Stimulated activated naive B cell treated with anti-CD40 and anti-IgM and Interleukin-4, amounts not matched to agents 10 μg/mL and 1 μg/mL and 100 μg/mL, for 72 hours (primary cell): ENCODE results near the gene KANSL1.

Source experiments
- ATAC-seq, 2 donors: fragments of 150-1000 bp; cut with Tn5 transposase; replicated peaks; 2 replicates each; pipeline ENCODE4 v1.10.0; 2021; ENCODE audit warnings: moderate library complexity in 1 of 2
- DNase-seq: peaks from one replicate; pipeline ENCODE4 v3.0.0; 2021
- H3K27ac Mint-ChIP-seq: one replicate; pipeline ENCODE4 v1.8.0; 2022; ENCODE audit warnings: mild to moderate bottlenecking, mixed read lengths
- H3K27me3 Mint-ChIP-seq, 2 donors: one replicate each; pipeline ENCODE4 v1.8.0; 2022; ENCODE audit warnings: mixed read lengths in 2 of 2
- H3K36me3 Mint-ChIP-seq, 2 donors: one replicate each; pipeline ENCODE4 v1.8.0; 2022; ENCODE audit warnings: mixed read lengths in 2 of 2, mild to moderate bottlenecking in 1 of 2
- H3K4me1 Mint-ChIP-seq, 2 donors: one replicate each; pipeline ENCODE4 v1.8.0; 2022; ENCODE audit warnings: mixed read lengths in 2 of 2, mild to moderate bottlenecking in 1 of 2
- H3K4me3 Mint-ChIP-seq, 2 donors: one replicate each; pipeline ENCODE4 v1.8.0; 2022; ENCODE audit warnings: mild to moderate bottlenecking in 2 of 2, mixed read lengths in 2 of 2, moderate library complexity in 1 of 2
- H3K9me3 Mint-ChIP-seq, 2 donors: one replicate each; pipeline ENCODE4 v1.8.0; 2022; ENCODE audit warnings: mixed read lengths in 2 of 2, mild to moderate bottlenecking in 1 of 2

KANSL1 gene

DNA sequence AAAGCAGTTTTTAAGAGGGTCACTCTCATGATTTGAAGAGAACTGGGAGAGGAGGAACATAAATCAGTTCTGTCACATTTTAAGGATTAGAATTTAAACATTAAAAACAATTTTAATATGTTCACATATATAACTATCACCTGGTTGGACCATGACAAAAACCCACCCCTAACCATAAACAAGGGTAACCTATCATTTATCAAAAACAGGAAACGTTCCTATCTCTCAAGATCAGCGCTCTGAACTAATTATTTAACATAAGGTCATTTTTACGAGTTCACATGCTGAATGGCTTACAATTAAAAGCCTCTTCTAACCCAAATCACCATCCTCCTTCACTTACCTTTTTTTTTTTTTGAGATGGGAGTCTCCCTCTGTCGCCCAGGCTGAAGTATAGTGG lies 45.0 kb downstream of the KANSL1 start:
- H3K27me3 Mint-ChIP-seq = no peaks in the 10 kb centered on the region
- H3K36me3 Mint-ChIP-seq = peaks cover 10 to 33% of the 10 kb centered on the region in 2 donors
- H3K4me1 Mint-ChIP-seq = peaks cover 55 to 91% of the 10 kb centered on the region in 2 donors
- DNase-seq (no peak), ATAC-seq (no peak)
- H3K4me3 Mint-ChIP-seq = peak overlapping the region in 1 of 2 donors; percentile 6
- H3K27ac Mint-ChIP-seq = peak overlapping the region; percentile 59
- peaks cover 0 to 4% of the 10 kb centered on the region in 2 donors for H3K9me3 Mint-ChIP-seq

DNA sequence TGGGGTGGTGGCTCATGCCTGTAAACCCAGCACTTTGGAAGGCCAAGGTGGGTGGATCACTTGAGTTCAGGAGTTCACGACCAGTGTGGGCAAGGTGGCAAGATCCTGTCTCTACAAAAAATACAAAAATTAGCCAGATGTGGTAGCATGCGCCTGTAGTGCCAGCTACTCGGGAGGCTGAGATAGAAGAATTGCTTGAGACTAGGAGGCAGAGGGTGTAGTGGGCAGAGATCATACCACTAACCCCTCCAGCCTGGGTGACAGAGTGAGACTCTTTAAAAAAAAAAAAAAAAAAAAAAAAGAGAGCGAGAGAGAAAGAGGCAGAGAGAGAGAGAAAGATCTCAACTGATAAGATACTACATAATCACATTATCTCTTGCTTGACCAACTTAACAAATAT lies 45.9 kb downstream of the KANSL1 start:
- H3K27me3 Mint-ChIP-seq = no peaks in the 10 kb centered on the region
- H3K27ac Mint-ChIP-seq = peak overlapping the region; percentile 10
- peaks cover 53 to 90% of the 10 kb centered on the region in 2 donors for H3K4me1 Mint-ChIP-seq
- peaks cover 0 to 4% of the 10 kb centered on the region in 2 donors for H3K9me3 Mint-ChIP-seq
- peaks cover 10 to 33% of the 10 kb centered on the region in 2 donors for H3K36me3 Mint-ChIP-seq
- no peak for ATAC-seq
- no peak for DNase-seq
- H3K4me3 Mint-ChIP-seq = peak overlapping the region; percentile 11 to 50

DNA sequence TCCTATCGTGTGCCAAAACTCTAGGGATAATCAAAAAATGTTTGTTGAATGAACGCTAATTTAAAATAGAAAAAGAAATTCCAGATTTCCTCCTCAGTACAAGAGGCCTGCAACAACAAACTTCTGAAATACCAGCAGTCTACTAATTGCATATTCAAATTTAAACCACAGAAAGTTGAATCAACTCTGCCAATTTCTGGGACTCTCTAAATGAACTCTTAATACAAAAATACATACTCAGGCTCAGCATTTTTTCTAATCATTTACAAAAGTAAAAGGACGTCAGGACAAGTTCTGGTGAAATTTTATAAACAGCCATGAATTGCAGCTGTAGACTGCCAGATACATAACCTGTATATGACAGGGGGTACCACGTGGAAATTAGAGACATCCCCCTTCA lies 49.0 kb downstream of the KANSL1 start:
- H3K27ac Mint-ChIP-seq = peak overlapping the region; percentile 84
- peak overlapping the region in 1 of 2 donors; percentile 52 for H3K4me3 Mint-ChIP-seq
- H3K9me3 Mint-ChIP-seq = no peaks in the 10 kb centered on the region

DNA sequence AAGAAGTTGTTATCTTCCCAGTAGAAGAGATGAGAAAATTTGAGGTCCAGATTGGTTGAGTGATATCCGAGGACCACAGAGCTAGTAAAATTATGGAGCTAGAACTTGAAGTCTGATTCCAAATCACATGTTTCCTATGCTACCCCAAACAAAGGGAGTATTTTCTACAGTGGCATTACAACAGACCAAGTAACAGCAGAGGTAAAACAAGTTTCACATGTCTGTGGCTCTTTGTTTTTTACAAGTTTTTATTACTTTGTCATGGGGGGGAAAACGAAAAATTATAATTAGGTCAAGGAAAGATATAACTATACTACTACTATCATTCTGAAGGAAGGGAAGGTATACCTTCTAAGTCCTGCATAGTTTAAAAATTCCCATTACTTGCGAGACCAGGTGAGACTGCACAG lies 49.4 kb downstream of the KANSL1 start:
- ATAC-seq = no peak
- peak overlapping the region; percentile 84 for H3K27ac Mint-ChIP-seq
- H3K36me3 Mint-ChIP-seq = peaks cover 10 to 30% of the 10 kb centered on the region in 2 donors
- H3K9me3 Mint-ChIP-seq = no peaks in the 10 kb centered on the region
- H3K4me1 Mint-ChIP-seq = peaks cover 59 to 91% of the 10 kb centered on the region in 2 donors
- peak overlapping the region; percentile 50 to 52 for H3K4me3 Mint-ChIP-seq
- no peaks in the 10 kb centered on the region for H3K27me3 Mint-ChIP-seq
- no peak for DNase-seq

More for the DNA sequence above, 49.0 kb downstream of the KANSL1 start:
- ATAC-seq = peak; percentile 28 to 41
- peaks cover 10 to 33% of the 10 kb centered on the region in 2 donors for H3K36me3 Mint-ChIP-seq
- no peak for DNase-seq
- peaks cover 59 to 91% of the 10 kb centered on the region in 2 donors for H3K4me1 Mint-ChIP-seq
- no peaks in the 10 kb centered on the region for H3K27me3 Mint-ChIP-seq

DNA sequence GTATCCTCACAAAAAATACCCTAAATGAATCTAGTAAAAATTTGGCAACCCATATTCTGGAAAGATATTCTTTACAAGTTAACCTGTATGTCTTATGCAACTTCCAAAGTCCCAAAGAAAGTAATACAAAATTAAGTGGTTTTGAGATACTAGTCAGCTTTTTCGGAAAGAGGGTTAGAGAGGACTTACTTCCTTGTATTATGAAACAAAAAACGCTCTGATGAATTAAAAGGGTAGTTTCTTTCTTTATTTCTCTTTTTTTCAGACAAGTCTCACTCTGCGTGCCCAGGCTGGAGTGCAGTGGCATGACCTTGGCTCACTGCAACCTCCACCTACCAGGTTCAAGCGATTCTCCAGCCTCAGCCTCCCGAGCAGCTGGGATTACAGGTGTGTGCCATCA lies 51.6 kb downstream of the KANSL1 start:
- no peaks in the 10 kb centered on the region for H3K9me3 Mint-ChIP-seq
- ATAC-seq = no peak
- H3K4me3 Mint-ChIP-seq = peak overlapping the region; percentile 26 to 28
- H3K27me3 Mint-ChIP-seq = no peaks in the 10 kb centered on the region
- peaks cover 15 to 28% of the 10 kb centered on the region in 2 donors for H3K36me3 Mint-ChIP-seq
- peaks cover 70 to 93% of the 10 kb centered on the region in 2 donors for H3K4me1 Mint-ChIP-seq
- DNase-seq = no peak
- H3K27ac Mint-ChIP-seq = peak overlapping the region; percentile 68

DNA sequence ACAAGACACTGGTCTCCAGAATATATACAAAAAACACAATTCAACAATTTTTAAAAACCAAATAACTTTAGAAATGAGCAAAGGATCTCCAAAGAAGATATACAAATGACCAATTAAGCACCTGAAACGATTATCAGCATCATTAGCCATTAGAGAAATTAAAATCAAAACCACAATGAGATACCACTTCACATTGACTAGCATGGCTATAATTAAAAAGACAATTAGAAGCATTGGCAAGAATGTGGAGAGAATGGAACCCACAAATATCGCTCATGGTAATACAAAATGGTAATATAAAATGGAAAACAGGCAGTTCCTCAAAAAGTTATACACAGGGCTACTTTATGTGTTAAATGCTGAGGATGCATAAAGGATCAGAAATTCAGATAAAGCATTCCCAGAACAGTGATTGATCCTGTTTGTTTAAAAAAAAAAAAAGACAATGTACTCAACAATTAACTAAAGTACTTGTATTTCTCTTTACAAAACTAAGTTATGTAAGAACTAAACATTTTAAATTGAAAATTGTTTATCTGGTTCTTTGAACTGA lies 52.5 kb downstream of the KANSL1 start:
- ATAC-seq (no peak), DNase-seq (no peak)
- Mint-ChIP-seq H3K27ac (no peak overlapping the region), H3K9me3 (no peaks in the 10 kb centered on the region), H3K4me3 (no peak overlapping the region), H3K27me3 (no peaks in the 10 kb centered on the region), H3K4me1 (peaks cover 69 to 94% of the 10 kb centered on the region in 2 donors), H3K36me3 (peaks cover 13 to 22% of the 10 kb centered on the region in 2 donors)

DNA sequence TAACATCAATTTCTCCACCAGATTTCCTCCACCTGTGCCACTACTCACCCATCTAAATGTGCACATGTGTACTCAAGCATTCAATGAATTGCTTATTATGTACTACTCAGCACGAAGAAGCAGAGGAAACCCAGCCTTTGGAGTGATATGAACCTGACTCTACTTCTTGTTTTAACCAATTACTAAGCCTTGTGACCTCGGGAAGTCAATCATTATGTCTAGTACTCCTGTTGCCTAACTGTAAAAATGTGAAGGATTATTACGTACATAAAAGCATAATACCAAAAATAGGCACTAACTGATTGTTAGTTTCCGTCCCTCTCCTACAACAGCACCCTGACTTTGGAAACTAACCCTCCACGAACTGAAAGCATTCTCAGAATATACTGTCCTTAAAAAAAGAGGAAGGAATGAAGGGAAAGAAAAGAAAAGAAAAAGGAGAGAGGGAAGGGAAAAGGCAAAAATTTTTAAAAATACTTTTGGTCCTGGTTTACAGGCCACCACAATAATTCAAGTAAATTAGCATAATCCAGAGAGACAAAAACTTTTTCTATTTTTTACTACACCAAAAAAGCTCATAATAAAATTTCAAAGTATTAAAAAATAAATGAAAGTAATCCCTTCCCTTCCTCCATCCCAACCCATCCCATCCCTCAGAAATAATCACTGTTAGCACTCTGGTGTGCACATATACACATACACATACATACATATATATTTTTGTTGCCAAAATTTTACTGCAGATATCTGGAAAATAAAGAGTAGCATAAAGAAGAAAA lies 53.6 kb downstream of the KANSL1 start:
- Mint-ChIP-seq H3K4me1 (peaks cover 66 to 91% of the 10 kb centered on the region in 2 donors), H3K27ac (peak overlapping the region; percentile 39), H3K4me3 (peak overlapping the region; percentile 54 to 56), H3K27me3 (no peaks in the 10 kb centered on the region), H3K36me3 (peaks cover 13 to 24% of the 10 kb centered on the region in 2 donors), H3K9me3 (no peaks in the 10 kb centered on the region)
- ATAC-seq (peak; percentile 41 to 60), DNase-seq (no peak)

DNA sequence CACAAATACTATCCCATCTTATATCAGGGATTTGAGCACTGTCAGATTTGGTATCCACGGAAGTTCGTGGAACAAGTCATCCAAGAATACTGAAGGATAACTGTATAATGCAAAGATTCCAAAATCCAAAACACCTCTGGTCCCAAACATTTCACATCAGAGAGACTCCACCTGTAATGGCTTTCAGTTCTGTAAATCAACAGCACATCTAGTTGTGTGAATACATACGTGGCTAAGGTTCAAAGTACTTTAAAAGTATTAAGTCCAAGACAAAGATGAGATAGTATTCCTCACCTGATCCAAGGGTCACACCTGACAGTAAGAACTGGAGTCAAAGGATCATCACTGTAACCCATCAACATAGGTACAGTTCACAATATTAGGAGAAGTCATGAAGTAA lies 54.8 kb downstream of the KANSL1 start:
- ATAC-seq (no peak), DNase-seq (no peak)
- Mint-ChIP-seq H3K27ac (no peak overlapping the region), H3K27me3 (no peaks in the 10 kb centered on the region), H3K4me1 (peaks cover 64 to 89% of the 10 kb centered on the region in 2 donors), H3K9me3 (no peaks in the 10 kb centered on the region), H3K36me3 (peaks cover 15 to 29% of the 10 kb centered on the region in 2 donors), H3K4me3 (no peak overlapping the region)

DNA sequence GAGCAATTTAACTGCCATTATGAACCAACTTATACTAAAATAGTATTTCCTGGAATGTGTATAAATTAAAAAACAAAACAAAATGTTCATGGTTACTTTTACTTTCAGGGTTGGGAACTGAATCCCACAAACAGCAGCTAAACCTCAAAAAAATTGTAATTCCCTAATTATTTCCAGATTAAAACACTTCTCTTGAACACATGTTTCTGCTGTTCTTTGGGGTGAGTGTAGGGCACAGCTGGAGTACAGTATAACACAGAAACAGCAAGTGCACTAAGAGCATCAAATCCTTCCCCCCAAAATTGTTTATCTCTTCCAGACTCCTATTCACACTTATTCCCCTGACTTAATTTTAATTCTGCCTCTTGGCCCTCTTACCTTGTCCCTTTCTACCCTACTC lies 56.4 kb downstream of the KANSL1 start:
- DNase-seq (no peak), ATAC-seq (no peak)
- Mint-ChIP-seq H3K9me3 (no peaks in the 10 kb centered on the region), H3K36me3 (peaks cover 16 to 37% of the 10 kb centered on the region in 2 donors), H3K4me3 (no peak overlapping the region), H3K27ac (peak overlapping the region; percentile 3), H3K4me1 (peaks cover 74 to 93% of the 10 kb centered on the region in 2 donors), H3K27me3 (no peaks in the 10 kb centered on the region)

DNA sequence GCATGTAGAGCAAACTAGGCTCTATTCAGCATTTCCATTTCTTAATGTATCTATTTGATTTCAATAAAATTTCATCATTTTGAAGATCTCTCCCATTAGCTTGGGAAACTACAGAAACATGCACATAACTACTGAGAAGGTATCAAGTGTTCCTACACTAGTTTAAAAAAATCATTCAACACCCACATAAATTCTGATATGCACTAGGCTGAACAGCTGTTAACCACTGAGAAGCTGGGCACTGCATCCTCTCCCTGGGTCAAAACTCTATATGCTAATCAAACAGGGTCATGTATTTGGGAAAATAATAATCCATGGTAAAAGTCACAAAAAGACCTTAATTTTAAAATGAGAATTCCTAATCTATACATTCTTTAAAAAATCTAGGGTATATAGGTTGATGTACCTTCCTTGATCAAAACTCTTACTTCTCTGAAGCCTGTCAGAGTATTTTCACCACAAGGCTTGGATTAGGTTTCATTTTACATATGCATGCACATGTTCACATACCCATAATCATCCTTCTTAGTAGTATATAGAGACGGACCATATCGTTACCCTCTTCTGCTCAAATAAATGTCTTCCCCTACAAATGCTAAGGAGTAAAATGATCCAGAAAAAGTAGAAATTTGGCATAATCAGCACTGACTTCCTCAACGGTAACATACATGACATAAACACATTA lies 57.2 kb downstream of the KANSL1 start:
- Mint-ChIP-seq H3K27me3 (no peaks in the 10 kb centered on the region), H3K27ac (no peak overlapping the region), H3K9me3 (no peaks in the 10 kb centered on the region), H3K4me3 (no peak overlapping the region), H3K4me1 (peaks cover 66 to 90% of the 10 kb centered on the region in 2 donors), H3K36me3 (peaks cover 15 to 36% of the 10 kb centered on the region in 2 donors)
- DNase-seq (no peak), ATAC-seq (no peak)

DNA sequence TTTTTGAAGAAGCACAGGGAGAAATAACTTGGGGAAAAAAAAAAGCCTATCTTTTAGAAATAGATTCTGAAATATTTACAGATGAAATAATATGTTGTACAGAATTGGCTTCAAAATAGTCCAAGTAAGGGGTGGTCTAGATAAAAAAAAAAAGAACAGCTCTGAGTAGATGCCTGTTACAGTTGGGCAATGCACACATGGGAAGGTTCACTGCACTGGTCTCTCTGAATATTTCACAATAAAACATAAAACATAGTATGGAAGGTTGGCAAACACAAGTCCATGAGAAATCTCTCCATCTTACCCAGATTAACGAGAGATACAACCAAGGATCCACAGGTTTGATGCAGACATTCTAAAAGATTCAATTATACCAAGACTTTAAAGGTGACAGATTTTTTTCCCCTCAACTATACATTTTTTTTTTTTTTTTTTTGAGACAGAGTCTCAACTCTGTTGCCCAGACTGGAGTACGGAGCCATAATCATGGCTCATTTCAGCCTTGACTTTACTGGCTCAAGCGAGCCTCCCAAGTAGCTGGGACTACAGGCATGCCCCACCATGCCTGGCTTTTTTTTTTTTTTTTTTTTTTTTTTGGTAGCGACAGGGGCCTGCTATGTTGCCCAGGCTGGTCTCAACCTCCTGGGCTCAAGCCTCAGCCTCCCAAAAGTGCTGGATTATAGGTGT lies 58.0 kb downstream of the KANSL1 start:
- H3K4me3 Mint-ChIP-seq = no peak overlapping the region
- peaks cover 15 to 40% of the 10 kb centered on the region in 2 donors for H3K36me3 Mint-ChIP-seq
- no peaks in the 10 kb centered on the region for H3K9me3 Mint-ChIP-seq
- DNase-seq = no peak
- H3K27ac Mint-ChIP-seq = no peak overlapping the region
- no peak for ATAC-seq
- H3K4me1 Mint-ChIP-seq = peaks cover 67 to 92% of the 10 kb centered on the region in 2 donors
- no peaks in the 10 kb centered on the region for H3K27me3 Mint-ChIP-seq

DNA sequence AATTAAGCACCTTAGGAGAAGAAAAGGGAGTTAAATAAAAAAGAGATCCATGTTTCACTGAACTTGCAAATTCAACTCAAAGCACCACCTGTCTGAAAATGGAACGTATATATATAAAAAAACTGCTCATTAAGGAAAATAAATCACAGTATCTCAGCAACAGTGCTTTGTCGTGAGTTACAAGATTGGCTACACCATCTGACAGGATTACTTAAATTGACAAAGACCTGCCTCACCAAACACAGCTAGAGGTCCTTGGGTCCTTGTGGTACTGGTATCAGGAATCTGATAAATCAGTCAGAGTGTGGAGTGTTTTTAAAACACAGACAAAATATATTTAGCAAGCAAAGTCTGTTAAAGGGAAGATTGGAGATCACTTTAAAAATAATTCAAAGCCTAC lies 63.9 kb downstream of the KANSL1 start:
- Mint-ChIP-seq H3K27ac (no peak overlapping the region), H3K4me1 (peaks cover 50 to 65% of the 10 kb centered on the region in 2 donors), H3K36me3 (peaks cover 11 to 40% of the 10 kb centered on the region in 2 donors), H3K27me3 (no peaks in the 10 kb centered on the region), H3K9me3 (no peaks in the 10 kb centered on the region), H3K4me3 (no peak overlapping the region)
- ATAC-seq (no peak), DNase-seq (no peak)

DNA sequence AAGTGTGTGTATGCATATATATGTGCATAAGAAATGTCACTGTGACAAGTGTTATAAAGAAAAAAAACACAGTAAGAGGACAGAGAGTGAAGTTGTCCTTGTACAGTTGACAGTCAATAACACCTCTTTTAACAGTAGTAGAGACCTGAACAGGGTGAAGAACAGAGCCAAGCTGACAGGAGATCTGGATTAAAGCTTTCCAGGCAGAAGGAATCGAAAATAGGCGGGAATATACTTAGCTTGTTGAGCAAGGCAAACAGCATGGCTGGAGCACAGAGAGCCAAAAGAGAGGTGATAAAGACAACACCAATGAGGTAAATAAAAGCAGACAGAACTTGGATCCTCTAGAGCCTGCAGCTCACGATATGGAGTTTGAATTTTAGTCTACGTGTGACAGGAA lies 64.8 kb downstream of the KANSL1 start:
- H3K4me1 Mint-ChIP-seq = peaks cover 48 to 59% of the 10 kb centered on the region in 2 donors
- no peaks in the 10 kb centered on the region for H3K9me3 Mint-ChIP-seq
- H3K27ac Mint-ChIP-seq = peak overlapping the region; percentile 10
- ATAC-seq (no peak), DNase-seq (no peak)
- no peak overlapping the region for H3K4me3 Mint-ChIP-seq
- no peaks in the 10 kb centered on the region for H3K27me3 Mint-ChIP-seq
- peaks cover 8 to 34% of the 10 kb centered on the region in 2 donors for H3K36me3 Mint-ChIP-seq

DNA sequence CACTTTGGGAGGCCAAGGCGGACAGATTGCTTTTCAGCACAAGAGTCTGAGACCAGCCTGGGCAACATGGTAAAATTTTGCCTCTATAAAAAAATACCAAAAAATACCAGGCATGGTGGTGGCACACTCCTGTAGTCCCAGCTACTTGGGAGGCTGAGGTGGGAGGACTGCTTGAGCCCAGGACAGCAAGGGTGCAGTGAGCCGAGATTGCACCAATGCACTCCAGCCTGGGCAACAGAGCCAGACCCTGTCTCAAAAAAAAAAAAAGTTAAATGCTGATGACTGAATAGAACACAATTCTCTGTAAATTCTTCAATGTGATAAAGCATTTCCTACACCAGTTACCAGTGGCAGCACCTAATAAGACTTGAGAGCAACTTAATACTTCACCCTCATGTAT lies 65.7 kb downstream of the KANSL1 start:
- H3K9me3 Mint-ChIP-seq = no peaks in the 10 kb centered on the region
- peaks cover 44 to 55% of the 10 kb centered on the region in 2 donors for H3K4me1 Mint-ChIP-seq
- peaks cover 6 to 29% of the 10 kb centered on the region in 2 donors for H3K36me3 Mint-ChIP-seq
- no peak for DNase-seq
- H3K4me3 Mint-ChIP-seq = no peak overlapping the region
- no peaks in the 10 kb centered on the region for H3K27me3 Mint-ChIP-seq
- H3K27ac Mint-ChIP-seq = peak overlapping the region; percentile 7
- no peak for ATAC-seq
